B cell (primary cell): ENCODE data around the gene CDC26.

Source experiments
- CTCF ChIP-seq: fragments of 200-600 bp; IDR thresholded peaks from one replicate; pipeline ENCODE4 v1.8.0; 2022; ENCODE audit warnings: antibody characterized with exemption, mild to moderate bottlenecking
- EZH2 ChIP-seq: IDR thresholded peaks from 2 replicates; pipeline ENCODE4 v1.6.1; 2012; ENCODE audit warnings: borderline replicate concordance, low read depth, mild to moderate bottlenecking, moderate library complexity, low read length; ENCODE audit not compliant: insufficient read depth, poor library complexity, severe bottlenecking

GRCh38 chr9:113293285-113293878 lies 18.0 kb upstream of the CDC26 start:
- TF ChIP-seq CTCF (no peak), EZH2 (no peak)
